K562 (cell line): Measurements from ENCODE around the gene RAD1. TPM values are rescaled to one million over a fixed set of nuclear protein-coding genes. Genes with fewer than 3 reads are reported as not detected.

Source experiments
- E4F1 ChIP-seq: fragments of 250-450 bp; sonication (Bioruptor Pico); IDR thresholded peaks from 2 replicates; pipeline ENCODE4 v1.5.0; 2021; ENCODE audit warnings: mild to moderate bottlenecking, borderline replicate concordance
- KDM2B ChIP-seq: fragments of 250-450 bp; sonication (Bioruptor Pico); IDR thresholded peaks from 2 replicates; pipeline ENCODE4 v1.8.0; 2021; ENCODE audit warnings: mild to moderate bottlenecking, moderate library complexity
- MCM2 ChIP-seq: fragments of 450-650 bp; IDR thresholded peaks from 2 replicates; pipeline ENCODE4 v1.6.1; 2017; ENCODE audit warnings: low read depth, mild to moderate bottlenecking
- PCBP2 ChIP-seq: fragments of 200-400 bp; formaldehyde crosslinking; IDR thresholded peaks from 2 replicates; pipeline ENCODE4 v1.6.1; 2018; ENCODE audit warnings: low read length, low read depth, mild to moderate bottlenecking, moderate library complexity; ENCODE audit not compliant: poor library complexity, severe bottlenecking
- POLR2H ChIP-seq: IDR thresholded peaks from 2 replicates; pipeline ENCODE4 v1.6.1; 2016; ENCODE audit warnings: missing genetic modification characterization, low read depth, mild to moderate bottlenecking, control low read depth, missing compliant biosample characterization, moderate library complexity
- ZBTB7A ChIP-seq: IDR thresholded peaks from 2 replicates; pipeline ENCODE4 v1.6.1; 2011; ENCODE audit warnings: low read depth, mild to moderate bottlenecking, low read length, moderate library complexity, borderline replicate concordance; ENCODE audit not compliant: control insufficient read depth
- ZEB2 ChIP-seq: fragments of 450-650 bp; IDR thresholded peaks from 2 replicates; pipeline ENCODE4 v1.6.1; 2016
- ZNF140 ChIP-seq: fragments of 250-450 bp; sonication (Bioruptor Pico); IDR thresholded peaks from 2 replicates; pipeline ENCODE4 v1.8.0; 2021; ENCODE audit warnings: moderate library complexity, mild to moderate bottlenecking, inconsistent platforms
- ZNF583 ChIP-seq: fragments of 250-450 bp; sonication (Bioruptor Pico); IDR thresholded peaks from 2 replicates; pipeline ENCODE4 v1.4.0; 2020
- ZNF766 ChIP-seq: fragments of 200-800 bp; sonication (Bioruptor generic); conservative IDR thresholded peaks from 2 replicates; pipeline ENCODE4 v1.6.1; 2016; ENCODE audit warnings: missing genetic modification characterization, missing compliant biosample characterization
- polyA plus RNA-seq, 8 experiments: library from polyadenylated mRNA; depleted of rRNA in 4 of 8; stranded (reverse) in 5 of 8; unstranded in 3 of 8; fragments of >200 nt; fragmentation: Nextera tagmentation in 2 of 8; fragmentation: Illumina TruSeq in 1 of 8; extraction: Ambion mirVana in 2 of 8; extraction: Trizol in 1 of 8; gene quantifications; 2 replicates each; pipeline versions ENCODE4 v1.2.1 to v1.2.3, GENCODE V29; 2011 to 2014; ENCODE audit warnings: inconsistent platforms in 1 of 8, missing spikeins in 1 of 8
- total RNA-seq, 7 experiments: library from RNA; depleted of rRNA in 6 of 7; stranded (reverse); fragments of >200 nt in 6 of 7; fragmentation: Illumina TruSeq in 2 of 7; extraction: Trizol in 2 of 7; gene quantifications; 2 replicates each; pipeline versions ENCODE4 v1.2.1 to v1.2.3, GENCODE V29; 2011 to 2021; ENCODE audit warnings: low replicate concordance in 1 of 7
- TF ChIP-seq, protein P1 (sequence below): sonication (generic); formaldehyde crosslinking; IDR thresholded peaks from 2 replicates; pipeline ENCODE4 v1.8.0; 2023; ENCODE audit warnings: mild to moderate bottlenecking, missing genetic modification reagents
- TF ChIP-seq, protein P2 (sequence below): fragments of 450-650 bp; conservative IDR thresholded peaks from 2 replicates; pipeline ENCODE4 v1.6.1; 2016; ENCODE audit warnings: missing genetic modification characterization, low read depth, mild to moderate bottlenecking, missing compliant biosample characterization, moderate library complexity
- TF ChIP-seq, protein P3 (sequence below): sonication (generic); formaldehyde crosslinking; IDR thresholded peaks from 2 replicates; pipeline ENCODE4 v1.8.0; 2023; ENCODE audit warnings: missing genetic modification reagents, mild to moderate bottlenecking, borderline replicate concordance

The RAD1 gene
- total and polyA plus RNA-seq, 9 of the 15 experiments (the other 6 are each of a cell fraction or from before 2014, with no cell fraction given): 44.5 to 148 (median 60.8) TPM

DNA sequence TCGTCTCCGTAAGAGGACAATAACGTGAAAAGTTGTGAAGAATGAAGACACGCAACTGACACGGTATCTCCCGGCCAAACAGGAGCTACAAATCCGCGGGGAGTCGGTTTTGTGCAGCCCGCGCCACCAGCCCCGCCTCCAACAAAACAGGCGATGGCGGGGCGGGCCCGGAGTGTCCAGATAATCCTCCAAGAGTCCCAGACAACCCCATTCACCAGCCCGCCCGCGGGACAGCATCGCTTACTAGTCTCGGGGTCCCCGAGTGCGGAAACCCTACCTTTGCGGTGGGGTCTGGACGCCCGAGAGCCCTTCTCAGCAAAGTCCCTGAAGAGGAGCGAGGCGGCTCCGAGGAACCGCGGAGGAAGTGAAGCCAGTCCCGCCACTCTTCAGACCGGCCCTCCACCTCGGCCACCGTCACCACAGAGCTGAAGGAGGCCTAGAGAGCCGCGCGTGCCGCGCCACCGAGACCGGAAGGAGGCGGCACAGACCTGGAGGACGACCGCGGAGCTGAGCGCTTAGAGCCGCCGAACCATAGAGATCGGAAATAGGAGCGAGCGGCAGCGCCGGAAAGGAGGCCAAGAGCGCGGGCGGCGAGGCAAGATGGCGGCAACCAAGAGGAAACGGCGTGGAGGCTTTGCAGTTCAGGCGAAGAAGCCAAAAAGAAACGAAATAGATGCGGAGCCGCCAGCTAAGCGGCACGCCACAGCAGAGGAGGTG lies at the start of gene RAD1, which contains the start of gene BRIX1 (continued):
- TF ChIP-seq, protein P1, sequence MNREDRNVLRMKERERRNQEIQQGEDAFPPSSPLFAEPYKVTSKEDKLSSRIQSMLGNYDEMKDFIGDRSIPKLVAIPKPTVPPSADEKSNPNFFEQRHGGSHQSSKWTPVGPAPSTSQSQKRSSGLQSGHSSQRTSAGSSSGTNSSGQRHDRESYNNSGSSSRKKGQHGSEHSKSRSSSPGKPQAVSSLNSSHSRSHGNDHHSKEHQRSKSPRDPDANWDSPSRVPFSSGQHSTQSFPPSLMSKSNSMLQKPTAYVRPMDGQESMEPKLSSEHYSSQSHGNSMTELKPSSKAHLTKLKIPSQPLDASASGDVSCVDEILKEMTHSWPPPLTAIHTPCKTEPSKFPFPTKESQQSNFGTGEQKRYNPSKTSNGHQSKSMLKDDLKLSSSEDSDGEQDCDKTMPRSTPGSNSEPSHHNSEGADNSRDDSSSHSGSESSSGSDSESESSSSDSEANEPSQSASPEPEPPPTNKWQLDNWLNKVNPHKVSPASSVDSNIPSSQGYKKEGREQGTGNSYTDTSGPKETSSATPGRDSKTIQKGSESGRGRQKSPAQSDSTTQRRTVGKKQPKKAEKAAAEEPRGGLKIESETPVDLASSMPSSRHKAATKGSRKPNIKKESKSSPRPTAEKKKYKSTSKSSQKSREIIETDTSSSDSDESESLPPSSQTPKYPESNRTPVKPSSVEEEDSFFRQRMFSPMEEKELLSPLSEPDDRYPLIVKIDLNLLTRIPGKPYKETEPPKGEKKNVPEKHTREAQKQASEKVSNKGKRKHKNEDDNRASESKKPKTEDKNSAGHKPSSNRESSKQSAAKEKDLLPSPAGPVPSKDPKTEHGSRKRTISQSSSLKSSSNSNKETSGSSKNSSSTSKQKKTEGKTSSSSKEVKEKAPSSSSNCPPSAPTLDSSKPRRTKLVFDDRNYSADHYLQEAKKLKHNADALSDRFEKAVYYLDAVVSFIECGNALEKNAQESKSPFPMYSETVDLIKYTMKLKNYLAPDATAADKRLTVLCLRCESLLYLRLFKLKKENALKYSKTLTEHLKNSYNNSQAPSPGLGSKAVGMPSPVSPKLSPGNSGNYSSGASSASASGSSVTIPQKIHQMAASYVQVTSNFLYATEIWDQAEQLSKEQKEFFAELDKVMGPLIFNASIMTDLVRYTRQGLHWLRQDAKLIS (CRISPR knock-in tag): peak; percentile 96
- TF ChIP-seq E4F1 (no peak), POLR2H (tag) (peak; percentile 80), ZBTB7A (no peak), KDM2B (CRISPR knock-in tag) (no peak), ZNF766 (CRISPR knock-in tag) (peak; percentile 48; the same call in 1 of the 2 replicates), ZNF140 (no peak), ZEB2 (no peak), PCBP2 (no peak), ZNF583 (CRISPR knock-in tag) (no peak), MCM2 (no peak)
- TF ChIP-seq, protein P2, sequence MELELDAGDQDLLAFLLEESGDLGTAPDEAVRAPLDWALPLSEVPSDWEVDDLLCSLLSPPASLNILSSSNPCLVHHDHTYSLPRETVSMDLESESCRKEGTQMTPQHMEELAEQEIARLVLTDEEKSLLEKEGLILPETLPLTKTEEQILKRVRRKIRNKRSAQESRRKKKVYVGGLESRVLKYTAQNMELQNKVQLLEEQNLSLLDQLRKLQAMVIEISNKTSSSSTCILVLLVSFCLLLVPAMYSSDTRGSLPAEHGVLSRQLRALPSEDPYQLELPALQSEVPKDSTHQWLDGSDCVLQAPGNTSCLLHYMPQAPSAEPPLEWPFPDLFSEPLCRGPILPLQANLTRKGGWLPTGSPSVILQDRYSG (tag): no peak
- TF ChIP-seq, protein P3, sequence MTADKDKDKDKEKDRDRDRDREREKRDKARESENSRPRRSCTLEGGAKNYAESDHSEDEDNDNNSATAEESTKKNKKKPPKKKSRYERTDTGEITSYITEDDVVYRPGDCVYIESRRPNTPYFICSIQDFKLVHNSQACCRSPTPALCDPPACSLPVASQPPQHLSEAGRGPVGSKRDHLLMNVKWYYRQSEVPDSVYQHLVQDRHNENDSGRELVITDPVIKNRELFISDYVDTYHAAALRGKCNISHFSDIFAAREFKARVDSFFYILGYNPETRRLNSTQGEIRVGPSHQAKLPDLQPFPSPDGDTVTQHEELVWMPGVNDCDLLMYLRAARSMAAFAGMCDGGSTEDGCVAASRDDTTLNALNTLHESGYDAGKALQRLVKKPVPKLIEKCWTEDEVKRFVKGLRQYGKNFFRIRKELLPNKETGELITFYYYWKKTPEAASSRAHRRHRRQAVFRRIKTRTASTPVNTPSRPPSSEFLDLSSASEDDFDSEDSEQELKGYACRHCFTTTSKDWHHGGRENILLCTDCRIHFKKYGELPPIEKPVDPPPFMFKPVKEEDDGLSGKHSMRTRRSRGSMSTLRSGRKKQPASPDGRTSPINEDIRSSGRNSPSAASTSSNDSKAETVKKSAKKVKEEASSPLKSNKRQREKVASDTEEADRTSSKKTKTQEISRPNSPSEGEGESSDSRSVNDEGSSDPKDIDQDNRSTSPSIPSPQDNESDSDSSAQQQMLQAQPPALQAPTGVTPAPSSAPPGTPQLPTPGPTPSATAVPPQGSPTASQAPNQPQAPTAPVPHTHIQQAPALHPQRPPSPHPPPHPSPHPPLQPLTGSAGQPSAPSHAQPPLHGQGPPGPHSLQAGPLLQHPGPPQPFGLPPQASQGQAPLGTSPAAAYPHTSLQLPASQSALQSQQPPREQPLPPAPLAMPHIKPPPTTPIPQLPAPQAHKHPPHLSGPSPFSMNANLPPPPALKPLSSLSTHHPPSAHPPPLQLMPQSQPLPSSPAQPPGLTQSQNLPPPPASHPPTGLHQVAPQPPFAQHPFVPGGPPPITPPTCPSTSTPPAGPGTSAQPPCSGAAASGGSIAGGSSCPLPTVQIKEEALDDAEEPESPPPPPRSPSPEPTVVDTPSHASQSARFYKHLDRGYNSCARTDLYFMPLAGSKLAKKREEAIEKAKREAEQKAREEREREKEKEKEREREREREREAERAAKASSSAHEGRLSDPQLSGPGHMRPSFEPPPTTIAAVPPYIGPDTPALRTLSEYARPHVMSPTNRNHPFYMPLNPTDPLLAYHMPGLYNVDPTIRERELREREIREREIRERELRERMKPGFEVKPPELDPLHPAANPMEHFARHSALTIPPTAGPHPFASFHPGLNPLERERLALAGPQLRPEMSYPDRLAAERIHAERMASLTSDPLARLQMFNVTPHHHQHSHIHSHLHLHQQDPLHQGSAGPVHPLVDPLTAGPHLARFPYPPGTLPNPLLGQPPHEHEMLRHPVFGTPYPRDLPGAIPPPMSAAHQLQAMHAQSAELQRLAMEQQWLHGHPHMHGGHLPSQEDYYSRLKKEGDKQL (CRISPR knock-in tag): no peak
